Activated CD4-positive, alpha-beta memory T cell treated with anti-CD3 and anti-CD28 coated beads, Interleukin-2, amount 10 ng/mL, durations not matched to agents 7 days and 5 days (primary cell): ENCODE data around the gene NPAS3. TPM values are rescaled to one million over a fixed set of nuclear protein-coding genes. Genes with fewer than 3 reads are reported as not detected.

ENCODE experiments used
- CTCF ChIA-PET: fragments of 350-600 bp; sonication (Branson Sonifier 250); formaldehyde crosslinking; loops from one replicate; lab custom pipeline; 2021; ENCODE audit warnings: antibody characterized with exemption, inconsistent platforms; lab: Charles Lee
- POLR2A ChIA-PET: fragments of 350-600 bp; sonication (Branson Sonifier 250); formaldehyde crosslinking; loops from one replicate; lab custom pipeline; 2021; ENCODE audit warnings: antibody characterized with exemption; lab: Charles Lee
- DNase-seq: peaks from one replicate; pipeline ENCODE4 v3.0.0-alpha.2; 2020
- H3K27ac Mint-ChIP-seq: one replicate; pipeline ENCODE4 v1.8.0; 2021; ENCODE audit warnings: mild to moderate bottlenecking, mixed read lengths
- H3K27me3 Mint-ChIP-seq: one replicate; pipeline ENCODE4 v1.8.0; 2021; ENCODE audit warnings: mixed read lengths
- H3K36me3 Mint-ChIP-seq: one replicate; pipeline ENCODE4 v1.8.0; 2021; ENCODE audit warnings: low read depth, mixed read lengths
- H3K4me1 Mint-ChIP-seq: one replicate; pipeline ENCODE4 v1.8.0; 2021; ENCODE audit warnings: mixed read lengths
- H3K4me3 Mint-ChIP-seq: one replicate; pipeline ENCODE4 v1.8.0; 2021; ENCODE audit warnings: mild to moderate bottlenecking, mixed read lengths
- H3K9me3 Mint-ChIP-seq: one replicate; pipeline ENCODE4 v1.8.0; 2021; ENCODE audit warnings: mixed read lengths
- total RNA-seq, 2 experiments: library from RNA; stranded (reverse); gene quantifications; one replicate each; pipeline ENCODE4 v1.2.3, GENCODE V29; 2021

Gene NPAS3
- total RNA-seq, 2 experiments from 2014 or later: not detected

GRCh38 chr14:33836900-33837577 is 898.4 kb downstream of the NPAS3 start:
- no peak overlapping the region for H3K27ac Mint-ChIP-seq
- no peak for DNase-seq
- H3K4me1 Mint-ChIP-seq: peaks cover 7% of the 10 kb centered on the region
- ChIA-PET POLR2A (no interaction called here), CTCF (interaction anchor here (1.5 to 3.2 kb wide), 5 partner anchors 12 to 487 kb away, joined by 3 to 35 read pairs (median 6); no protein-coding TSS in a partner anchor)
- H3K36me3 Mint-ChIP-seq: no peaks in the 10 kb centered on the region
- no peaks in the 10 kb centered on the region for H3K9me3 Mint-ChIP-seq
- no peak overlapping the region for H3K4me3 Mint-ChIP-seq
- H3K27me3 Mint-ChIP-seq: no peaks in the 10 kb centered on the region

- H3K9me3 Mint-ChIP-seq: no peaks in the 10 kb centered on the region
- H3K27ac Mint-ChIP-seq: no peak overlapping the region
- H3K27me3 Mint-ChIP-seq: no peaks in the 10 kb centered on the region
- POLR2A ChIA-PET: no interaction called here
- H3K4me3 Mint-ChIP-seq: no peak overlapping the region
- no peaks in the 10 kb centered on the region for H3K36me3 Mint-ChIP-seq
- CTCF ChIA-PET: interaction anchor here (0.8 to 3.2 kb wide), 12 partner anchors 10 to 486 kb away, joined by 3 to 35 read pairs (median 4); no protein-coding TSS in a partner anchor
- no peak for DNase-seq
- peaks cover 7% of the 10 kb centered on the region for H3K4me1 Mint-ChIP-seq
These were observed 899.4 kb downstream of the NPAS3 start for GRCh38 chr14:33837943-33838683.

GRCh38 chr14:33839193-33840076 is 900.8 kb downstream of the NPAS3 start:
- ChIA-PET CTCF (interaction anchor here (0.7 to 4.8 kb wide), 18 partner anchors 9 to 486 kb away, joined by 3 to 58 read pairs (median 6); no protein-coding TSS in a partner anchor), POLR2A (no interaction called here)
- Mint-ChIP-seq H3K9me3 (no peaks in the 10 kb centered on the region), H3K4me1 (peaks cover 7% of the 10 kb centered on the region), H3K4me3 (no peak overlapping the region), H3K36me3 (no peaks in the 10 kb centered on the region), H3K27me3 (no peaks in the 10 kb centered on the region), H3K27ac (no peak overlapping the region)
- peak; percentile 61 for DNase-seq

GRCh38 chr14:33840797-33841196 is 902.1 kb downstream of the NPAS3 start:
- DNase-seq: no peak
- Mint-ChIP-seq H3K4me1 (peaks cover 7% of the 10 kb centered on the region), H3K27me3 (no peaks in the 10 kb centered on the region), H3K9me3 (no peaks in the 10 kb centered on the region), H3K4me3 (no peak overlapping the region), H3K27ac (no peak overlapping the region), H3K36me3 (no peaks in the 10 kb centered on the region)
- ChIA-PET POLR2A (no interaction called here), CTCF (interaction anchor here (0.8 to 4.8 kb wide), 11 partner anchors 9 to 490 kb away, joined by 3 to 58 read pairs (median 4); no protein-coding TSS in a partner anchor)

- peaks cover 5% of the 10 kb centered on the region for H3K4me1 Mint-ChIP-seq
- POLR2A ChIA-PET: no interaction called here
- no peaks in the 10 kb centered on the region for H3K36me3 Mint-ChIP-seq
- H3K9me3 Mint-ChIP-seq: no peaks in the 10 kb centered on the region
- H3K27me3 Mint-ChIP-seq: peaks cover 3% of the 10 kb centered on the region
- DNase-seq: no peak
- H3K4me3 Mint-ChIP-seq: no peak overlapping the region
- no peak overlapping the region for H3K27ac Mint-ChIP-seq
- CTCF ChIA-PET: interaction anchor here (1.2 to 4.8 kb wide), 7 partner anchors 10 to 484 kb away, joined by 3 to 58 read pairs (median 5); no protein-coding TSS in a partner anchor
These were observed 903.6 kb downstream of the NPAS3 start for GRCh38 chr14:33842299-33842698.

- H3K27ac Mint-ChIP-seq: no peak overlapping the region
- ChIA-PET POLR2A (interaction anchor here (1.3 kb wide), 1 partner anchor 9 kb away, joined by 3 read pairs; no protein-coding TSS in a partner anchor), CTCF (interaction anchor here (1.2 to 4.8 kb wide), 4 partner anchors 11 to 479 kb away, joined by 5 to 58 read pairs (median 18); no protein-coding TSS in a partner anchor)
- peaks cover 7% of the 10 kb centered on the region for H3K4me1 Mint-ChIP-seq
- H3K9me3 Mint-ChIP-seq: no peaks in the 10 kb centered on the region
- H3K27me3 Mint-ChIP-seq: peaks cover 3% of the 10 kb centered on the region
- H3K4me3 Mint-ChIP-seq: no peak overlapping the region
- H3K36me3 Mint-ChIP-seq: no peaks in the 10 kb centered on the region
- DNase-seq: no peak
These were observed 905.4 kb downstream of the NPAS3 start for GRCh38 chr14:33844118-33844517.

GRCh38 chr14:33846100-33846824 is 907.6 kb downstream of the NPAS3 start:
- CTCF ChIA-PET: interaction anchor here (0.7 kb wide), 1 partner anchor 252 kb away, joined by 4 read pairs; no protein-coding TSS in a partner anchor
- no peaks in the 10 kb centered on the region for H3K36me3 Mint-ChIP-seq

GRCh38 chr14:33847066-33847465 is 908.4 kb downstream of the NPAS3 start:
- DNase-seq: no peak
- no peaks in the 10 kb centered on the region for H3K36me3 Mint-ChIP-seq
- ChIA-PET POLR2A (no interaction called here), CTCF (interaction anchor here (3.1 kb wide), 1 partner anchor 12 kb away, joined by 13 read pairs; no protein-coding TSS in a partner anchor)
- H3K4me1 Mint-ChIP-seq: peaks cover 7% of the 10 kb centered on the region
- no peak overlapping the region for H3K27ac Mint-ChIP-seq
- H3K9me3 Mint-ChIP-seq: no peaks in the 10 kb centered on the region
- H3K27me3 Mint-ChIP-seq: peaks cover 6% of the 10 kb centered on the region
- H3K4me3 Mint-ChIP-seq: no peak overlapping the region

More at GRCh38 chr14:33846100-33846824, 907.6 kb downstream of the NPAS3 start:
- no peak overlapping the region for H3K4me3 Mint-ChIP-seq
- POLR2A ChIA-PET: no interaction called here
- no peaks in the 10 kb centered on the region for H3K9me3 Mint-ChIP-seq
- H3K4me1 Mint-ChIP-seq: peaks cover 7% of the 10 kb centered on the region
- no peak overlapping the region for H3K27ac Mint-ChIP-seq
- DNase-seq: no peak
- H3K27me3 Mint-ChIP-seq: peaks cover 6% of the 10 kb centered on the region

- no peaks in the 10 kb centered on the region for H3K36me3 Mint-ChIP-seq
- no peak overlapping the region for H3K4me3 Mint-ChIP-seq
- ChIA-PET POLR2A (no interaction called here), CTCF (interaction anchor here (0.9 to 3.2 kb wide), 6 partner anchors 10 to 381 kb away, joined by 3 to 32 read pairs (median 6); no protein-coding TSS in a partner anchor)
- H3K27me3 Mint-ChIP-seq: peaks cover 6% of the 10 kb centered on the region
- no peak for DNase-seq
- peaks cover 7% of the 10 kb centered on the region for H3K4me1 Mint-ChIP-seq
- no peaks in the 10 kb centered on the region for H3K9me3 Mint-ChIP-seq
- H3K27ac Mint-ChIP-seq: no peak overlapping the region
These were observed 909.3 kb downstream of the NPAS3 start for GRCh38 chr14:33848009-33848408.

- Mint-ChIP-seq H3K4me1 (peaks cover 7% of the 10 kb centered on the region), H3K27ac (no peak overlapping the region), H3K9me3 (no peaks in the 10 kb centered on the region), H3K4me3 (no peak overlapping the region), H3K36me3 (no peaks in the 10 kb centered on the region), H3K27me3 (peaks cover 6% of the 10 kb centered on the region)
- ChIA-PET CTCF (interaction anchor here (0.7 to 3.2 kb wide), 8 partner anchors 8 to 380 kb away, joined by 3 to 32 read pairs (median 4); no protein-coding TSS in a partner anchor), POLR2A (no interaction called here)
- peak; percentile 27 for DNase-seq
These were observed 910.2 kb downstream of the NPAS3 start for GRCh38 chr14:33848706-33849454.

- Mint-ChIP-seq H3K27me3 (peaks cover 6% of the 10 kb centered on the region), H3K4me1 (peaks cover 7% of the 10 kb centered on the region), H3K4me3 (no peak overlapping the region), H3K9me3 (no peaks in the 10 kb centered on the region), H3K27ac (no peak overlapping the region), H3K36me3 (no peaks in the 10 kb centered on the region)
- no peak for DNase-seq
- ChIA-PET POLR2A (no interaction called here), CTCF (interaction anchor here (0.9 to 3.2 kb wide), 7 partner anchors 9 to 379 kb away, joined by 3 to 32 read pairs (median 4); no protein-coding TSS in a partner anchor)
These were observed 910.7 kb downstream of the NPAS3 start for GRCh38 chr14:33849455-33849801.
